ENCODE measurements around the gene PSPN.

GRCh38 chr19:6343462-6343861, 32.3 kb downstream of the PSPN start:
- TF ChIP-seq CTCF (IDR thresholded peaks at IDR 0.05) = no peak
- no peak for TF ChIP-seq POLR2A (IDR thresholded peaks at IDR 0.05)

Measured in testis (tissue), 2 donors.